Omental fat pad (tissue), 4 donors: Measurements from ENCODE around the gene GLP2R. TPM values are rescaled to one million over a fixed set of nuclear protein-coding genes. Genes with fewer than 3 reads are reported as not detected.

Source experiments
- ATAC-seq: fragments of 150-250 bp; one replicate; pipeline ENCODE4 v1.9.1; 2016; ENCODE audit warnings: mild to moderate bottlenecking, moderate library complexity; ENCODE audit not compliant: low FRiP score
- DNase-seq: peaks from one replicate; pipeline ENCODE4 v3.0.0-alpha.2; 2019; ENCODE audit warnings: low spot score
- total RNA-seq, 4 donors: library from RNA; depleted of rRNA; stranded (reverse); fragments of >200 nt; gene quantifications; one replicate each; pipeline ENCODE4 v1.1.0, GENCODE V29; 2016
- TF ChIP-seq, protein P1 (sequence below), 3 donors: fragments of 450-650 bp; IDR thresholded peaks; one replicate each; pipeline ENCODE4 v1.5.1; 2016 to 2017; ENCODE audit warnings: antibody characterized with exemption in 3 of 3, mild to moderate bottlenecking in 3 of 3, moderate library complexity in 2 of 3

Gene GLP2R
- total RNA-seq, 4 donors from 2014 or later, result 11.2 to 33.0 (median 21.3) TPM

DNA sequence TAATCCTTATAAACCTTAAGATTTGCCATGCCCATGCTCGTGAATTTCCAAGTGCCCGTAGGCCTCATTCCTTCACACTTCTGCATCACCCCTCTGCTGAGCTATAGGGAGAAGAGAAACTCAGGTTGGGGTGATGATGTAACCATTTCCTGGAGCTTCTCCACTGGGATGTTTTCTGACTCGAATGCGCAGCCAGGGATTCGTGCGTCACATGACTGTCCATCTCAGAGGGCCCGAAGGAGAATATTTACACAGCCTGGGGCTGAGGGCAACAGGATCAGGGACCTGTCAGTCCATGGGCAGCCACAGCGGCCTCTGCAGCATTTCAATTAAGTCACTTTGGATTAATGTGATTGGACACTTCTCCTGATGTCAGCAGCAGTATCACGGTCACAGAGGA, 12.6 kb upstream of the GLP2R start:
- DNase-seq (no peak), ATAC-seq (no peak)
- TF ChIP-seq, protein P1, sequence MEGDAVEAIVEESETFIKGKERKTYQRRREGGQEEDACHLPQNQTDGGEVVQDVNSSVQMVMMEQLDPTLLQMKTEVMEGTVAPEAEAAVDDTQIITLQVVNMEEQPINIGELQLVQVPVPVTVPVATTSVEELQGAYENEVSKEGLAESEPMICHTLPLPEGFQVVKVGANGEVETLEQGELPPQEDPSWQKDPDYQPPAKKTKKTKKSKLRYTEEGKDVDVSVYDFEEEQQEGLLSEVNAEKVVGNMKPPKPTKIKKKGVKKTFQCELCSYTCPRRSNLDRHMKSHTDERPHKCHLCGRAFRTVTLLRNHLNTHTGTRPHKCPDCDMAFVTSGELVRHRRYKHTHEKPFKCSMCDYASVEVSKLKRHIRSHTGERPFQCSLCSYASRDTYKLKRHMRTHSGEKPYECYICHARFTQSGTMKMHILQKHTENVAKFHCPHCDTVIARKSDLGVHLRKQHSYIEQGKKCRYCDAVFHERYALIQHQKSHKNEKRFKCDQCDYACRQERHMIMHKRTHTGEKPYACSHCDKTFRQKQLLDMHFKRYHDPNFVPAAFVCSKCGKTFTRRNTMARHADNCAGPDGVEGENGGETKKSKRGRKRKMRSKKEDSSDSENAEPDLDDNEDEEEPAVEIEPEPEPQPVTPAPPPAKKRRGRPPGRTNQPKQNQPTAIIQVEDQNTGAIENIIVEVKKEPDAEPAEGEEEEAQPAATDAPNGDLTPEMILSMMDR (IDR thresholded peaks at IDR 0.05), result no peak

DNA sequence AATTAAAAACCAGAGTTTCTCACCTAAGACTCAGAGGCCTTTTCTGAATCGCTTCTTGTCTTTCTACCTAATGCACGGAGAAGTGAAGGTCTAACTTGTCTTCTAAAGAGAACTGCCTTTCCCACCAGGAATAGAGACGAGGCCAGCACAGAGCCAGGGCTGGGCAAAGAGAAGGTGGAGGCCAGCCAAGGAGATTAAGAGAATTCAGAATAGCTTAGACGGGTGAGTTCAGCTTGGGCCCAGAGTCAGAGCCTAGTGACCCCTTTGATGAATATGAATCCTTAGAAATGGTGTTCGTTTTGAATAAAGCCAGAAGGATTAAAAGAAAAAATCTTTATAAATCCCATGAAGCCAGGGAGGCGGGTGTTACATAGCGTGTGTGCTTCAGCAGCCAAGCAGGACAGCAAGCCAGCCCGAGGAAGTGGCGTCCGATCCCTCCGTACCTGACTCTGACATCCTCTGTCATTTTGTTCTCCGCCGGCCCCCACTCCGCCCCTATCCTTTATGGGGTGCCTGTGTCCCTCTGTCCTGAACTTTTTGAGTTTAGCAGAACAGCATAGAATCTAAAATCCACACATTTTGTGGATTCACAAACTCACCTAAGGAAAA, 11.3 kb upstream of the GLP2R start:
- TF ChIP-seq, protein P1 (IDR thresholded peaks at IDR 0.05), result no peak
- DNase-seq, result no peak
- ATAC-seq, result no peak

DNA sequence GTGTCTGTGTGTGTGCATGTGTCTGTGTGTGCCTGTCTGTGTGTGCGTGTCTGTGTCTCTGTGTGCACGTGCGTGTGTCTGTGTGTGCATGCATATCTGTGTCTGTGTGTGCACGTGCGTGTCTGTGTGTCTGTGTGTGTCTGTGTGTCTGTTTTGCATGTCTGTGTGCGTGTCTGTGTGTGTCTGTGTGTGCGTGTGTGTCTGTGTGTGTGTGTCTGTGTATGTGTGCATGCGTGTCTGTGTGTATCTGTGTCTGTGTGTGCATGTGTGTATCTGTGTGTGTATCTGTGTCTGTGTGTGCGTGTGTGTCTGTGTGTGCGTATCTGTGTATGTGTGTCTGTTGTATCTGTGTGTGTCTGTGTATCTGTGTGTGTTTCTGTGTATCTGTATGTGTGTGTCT, 9.3 kb upstream of the GLP2R start:
- DNase-seq (no peak), ATAC-seq (no peak)
- TF ChIP-seq, protein P1 (IDR thresholded peaks at IDR 0.05), result no peak

DNA sequence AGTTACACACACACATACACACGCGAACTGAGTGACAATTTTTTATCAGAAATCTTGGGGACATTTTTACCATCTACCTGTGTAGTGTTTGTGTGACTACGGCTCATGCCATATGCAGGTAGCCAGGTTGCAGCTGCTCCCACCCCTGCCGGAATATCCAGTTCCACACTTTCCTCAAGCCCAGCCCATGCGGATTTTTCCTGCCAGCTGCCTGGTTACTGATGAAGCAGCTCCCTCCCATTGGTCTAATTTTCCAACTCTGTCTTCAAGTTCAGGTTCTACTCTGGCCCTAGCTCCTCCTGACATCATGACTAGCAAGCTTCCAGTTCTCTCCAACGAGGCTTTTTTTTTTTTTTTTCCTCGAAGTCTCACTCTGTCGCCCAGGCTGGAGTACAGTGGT, 8.6 kb upstream of the GLP2R start:
- TF ChIP-seq, protein P1 (IDR thresholded peaks at IDR 0.05), result no peak
- ATAC-seq (peak; percentile 43), DNase-seq (no peak)

DNA sequence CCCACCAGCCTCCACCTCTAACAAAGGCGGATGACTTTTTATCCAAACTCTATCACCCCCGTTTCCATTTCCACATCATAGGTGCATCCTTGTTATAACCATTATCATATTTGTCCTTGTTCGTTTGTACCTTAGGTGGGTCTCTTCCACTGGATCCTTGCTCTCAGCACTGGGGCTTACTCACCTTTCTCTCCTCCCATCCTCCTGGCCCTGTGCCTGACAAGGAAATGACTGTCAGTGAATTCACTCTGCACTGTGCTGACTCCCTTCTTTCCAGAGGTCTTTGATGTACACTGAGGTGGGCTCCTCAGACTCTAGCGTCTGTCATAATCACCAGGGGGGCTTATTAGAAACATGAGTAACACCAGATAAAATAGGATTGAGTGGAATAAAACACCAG, 7.0 kb upstream of the GLP2R start:
- TF ChIP-seq, protein P1 (IDR thresholded peaks at IDR 0.05), result no peak
- no peak for DNase-seq
- no peak for ATAC-seq

DNA sequence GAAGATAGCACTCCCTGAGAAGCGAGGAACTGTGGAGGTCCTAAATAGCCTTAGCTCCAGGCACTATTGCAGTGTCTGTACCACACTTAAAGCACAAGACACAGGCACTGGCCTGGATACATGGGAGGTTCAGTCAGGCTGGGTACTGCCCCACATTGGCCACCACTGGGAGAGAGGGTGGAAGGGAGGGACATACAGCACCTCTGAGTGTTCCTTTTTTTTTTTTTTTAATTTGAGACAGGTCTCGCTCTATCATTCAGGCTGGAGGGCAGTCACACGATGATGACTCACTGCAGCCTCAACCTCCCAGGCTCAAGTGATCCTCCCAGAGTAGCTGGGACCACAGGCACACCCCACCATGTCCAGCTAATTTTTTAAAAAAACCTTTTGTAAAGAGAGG, 5.3 kb upstream of the GLP2R start:
- DNase-seq (no peak), ATAC-seq (no peak)
- TF ChIP-seq, protein P1 (IDR thresholded peaks at IDR 0.05), result no peak

DNA sequence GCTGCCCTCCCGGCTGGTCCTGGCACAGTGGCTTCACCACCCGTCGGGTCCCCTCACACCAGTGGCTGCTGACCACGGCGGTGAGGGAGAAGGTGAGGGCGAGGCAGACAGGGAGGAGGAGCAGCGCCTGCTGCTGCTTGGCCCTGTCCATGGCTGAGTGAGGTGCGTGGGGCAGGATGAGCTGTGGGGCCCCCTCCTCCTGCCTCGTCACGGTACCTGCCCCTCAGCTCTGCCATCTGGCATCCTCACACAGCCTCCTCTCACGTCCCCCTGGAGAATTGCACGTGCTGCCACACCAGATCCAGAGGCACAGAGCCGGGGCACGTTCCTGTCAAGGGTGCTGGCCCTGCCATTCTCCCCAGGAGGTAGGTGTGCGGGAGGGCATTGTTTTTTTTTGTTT, 3.8 kb upstream of the GLP2R start, which contains the start of gene GSG1L2:
TSS of gene GSG1L2 (minus strand) at position 159 of the 400 bp plus-strand sequence. CDS start at position 151, 8 bp downstream.
- no peak for ATAC-seq
- DNase-seq, result no peak
- TF ChIP-seq, protein P1 (IDR thresholded peaks at IDR 0.05), result no peak
